PFSK-1 (cell line): ENCODE data around the gene WFDC8.

Source experiments
- FOXP2 ChIP-seq: optimal IDR thresholded peaks from 2 replicates; pipeline ENCODE3; 2011; ENCODE audit warnings: borderline replicate concordance, control low read depth, inconsistent platforms; ENCODE audit not compliant: insufficient read depth; ENCODE audit errors: extremely low read length, extremely low read depth
- POLR2AphosphoS5 ChIP-seq: IDR thresholded peaks from 2 replicates; pipeline ENCODE4 v1.6.1; 2012; ENCODE audit warnings: low read depth, mild to moderate bottlenecking, control low read depth, low read length, moderate library complexity
- REST ChIP-seq, 2 experiments: IDR thresholded peaks; 2 replicates each; pipeline versions ENCODE4 v1.6.1 to v1.8.0; 2011 to 2012; ENCODE audit warnings: low read depth in 2 of 2, low read length in 2 of 2, control low read depth in 1 of 2, inconsistent platforms in 1 of 2, mild to moderate bottlenecking in 1 of 2, moderate library complexity in 1 of 2; ENCODE audit not compliant: insufficient read depth in 1 of 2
- SIN3A ChIP-seq: IDR thresholded peaks from 2 replicates; pipeline ENCODE4 v1.6.1; 2012; ENCODE audit warnings: mild to moderate bottlenecking, low read length, moderate library complexity, borderline replicate concordance; ENCODE audit not compliant: insufficient read depth
- TAF1 ChIP-seq: IDR thresholded peaks from 2 replicates; pipeline ENCODE4 v1.6.1; 2012; ENCODE audit warnings: low read length, control low read depth, borderline replicate concordance; ENCODE audit not compliant: insufficient read depth

WFDC8 gene

GRCh38 chr20:45538209-45538799 is 40.8 kb downstream of the WFDC8 start:
- no peak for TF ChIP-seq TAF1
- TF ChIP-seq FOXP2 = no peak

GRCh38 chr20:45527294-45527693 is 51.8 kb downstream of the WFDC8 start:
- TF ChIP-seq REST (IDR thresholded peaks at IDR 0.05; ENCODE audit: insufficient read depth in 1 of 2, low read depth in 2 of 2, low read length in 2 of 2) (no peak), POLR2AphosphoS5 (no peak), FOXP2 (no peak), TAF1 (no peak)

- TF ChIP-seq SIN3A (no peak), POLR2AphosphoS5 (no peak), REST (IDR thresholded peaks at IDR 0.05; ENCODE audit: insufficient read depth in 1 of 2, low read depth in 2 of 2, low read length in 2 of 2) (no peak), FOXP2 (no peak), TAF1 (no peak)
These were observed 55.3 kb downstream of the WFDC8 start for GRCh38 chr20:45523821-45524220.

- no peak for TF ChIP-seq TAF1
- no peak for TF ChIP-seq REST (IDR thresholded peaks at IDR 0.05; ENCODE audit: insufficient read depth in 1 of 2, low read depth in 2 of 2, low read length in 2 of 2)
- no peak for TF ChIP-seq SIN3A
These were observed 60.8 kb downstream of the WFDC8 start for GRCh38 chr20:45518282-45518681.

- no peak for TF ChIP-seq TAF1
- TF ChIP-seq FOXP2 = no peak
- TF ChIP-seq REST (IDR thresholded peaks at IDR 0.05; ENCODE audit: insufficient read depth in 1 of 2, low read depth in 2 of 2, low read length in 2 of 2) = peak in 1 of 2 experiments; percentile 86; a peak in 2 of 4 replicates
- no peak for TF ChIP-seq SIN3A
These were observed 63.8 kb downstream of the WFDC8 start, which contains the start of gene SPINT3 for GRCh38 chr20:45515147-45515913. TSS of gene SPINT3 (minus strand) at chr20:45515622. CDS start at chr20:45515608, 14 bp downstream.
